Neuronal stem cell (in vitro differentiated cells): ENCODE measurements around the gene FAM124A.

Experiments
- DNase-seq: peaks from one replicate; pipeline ENCODE4 v3.0.0-alpha.2; 2013; ENCODE audit warnings: low spot score
- H2AFZ ChIP-seq: one replicate; pipeline ENCODE4 v1.6.1; 2013; ENCODE audit warnings: mild to moderate bottlenecking, low read length, inconsistent platforms
- H2AK5ac ChIP-seq: 2 replicates; pipeline ENCODE4 v1.6.1; 2013; ENCODE audit warnings: low read depth, mild to moderate bottlenecking, inconsistent platforms, low read length, moderate library complexity, mixed read lengths
- H2BK120ac ChIP-seq: 2 replicates; pipeline ENCODE4 v1.6.1; 2013; ENCODE audit warnings: low read depth, mild to moderate bottlenecking, inconsistent platforms, low read length, moderate library complexity, mixed read lengths
- H2BK12ac ChIP-seq: one replicate; pipeline ENCODE4 v1.6.1; 2013; ENCODE audit warnings: low read length, inconsistent platforms
- H2BK15ac ChIP-seq: 2 replicates; pipeline ENCODE4 v1.6.1; 2013; ENCODE audit warnings: mild to moderate bottlenecking, low read length, inconsistent platforms, mixed read lengths
- H2BK5ac ChIP-seq: one replicate; pipeline ENCODE4 v1.6.1; 2013; ENCODE audit warnings: inconsistent platforms, mild to moderate bottlenecking, low read length, moderate library complexity
- H3K14ac ChIP-seq: one replicate; pipeline ENCODE4 v1.6.1; 2013; ENCODE audit warnings: low read length, inconsistent platforms
- H3K18ac ChIP-seq: 2 replicates; pipeline ENCODE4 v1.6.1; 2013; ENCODE audit warnings: low read length, inconsistent platforms
- H3K23ac ChIP-seq: 2 replicates; pipeline ENCODE4 v1.6.1; 2013; ENCODE audit warnings: low read depth, mild to moderate bottlenecking, mixed read lengths, low read length, inconsistent platforms; ENCODE audit not compliant: poor library complexity
- H3K27ac ChIP-seq: replicated peaks from 3 replicates; pipeline ENCODE4 v1.5.1; 2013; ENCODE audit warnings: low read length, inconsistent platforms
- H3K27me3 ChIP-seq, 3 experiments: 2 replicates each; pipeline ENCODE4 v1.6.1; 2013; ENCODE audit warnings: low read length in 3 of 3, mild to moderate bottlenecking in 2 of 3, inconsistent platforms in 1 of 3, low read depth in 1 of 3, mixed read lengths in 1 of 3, moderate library complexity in 1 of 3; ENCODE audit not compliant: control insufficient read depth in 3 of 3, insufficient read depth in 3 of 3
- H3K36me3 ChIP-seq, 2 donors: replicated peaks in 1 of 2; 2 replicates each; pipeline ENCODE4 v1.6.1; 2013; ENCODE audit warnings: low read length in 2 of 2; ENCODE audit not compliant: control insufficient read depth in 2 of 2, insufficient read depth in 2 of 2
- H3K4ac ChIP-seq: 2 replicates; pipeline ENCODE4 v1.6.1; 2013; ENCODE audit warnings: inconsistent platforms, mild to moderate bottlenecking, low read length, moderate library complexity
- H3K4me1 ChIP-seq, 2 donors: 1 replicate in 1 of 2; 2 replicates in 1 of 2; pipeline ENCODE4 v1.6.1; 2013; ENCODE audit warnings: low read length in 2 of 2, low read depth in 1 of 2; ENCODE audit not compliant: control insufficient read depth in 2 of 2, insufficient read depth in 1 of 2
- H3K4me2 ChIP-seq: one replicate; pipeline ENCODE4 v1.6.1; 2013; ENCODE audit warnings: mild to moderate bottlenecking, low read length, inconsistent platforms; ENCODE audit not compliant: insufficient read depth, poor library complexity, severe bottlenecking
- H3K4me3 ChIP-seq, 2 donors: 2 replicates each; pipeline ENCODE4 v1.5.1; 2013; ENCODE audit warnings: low read length in 2 of 2, mild to moderate bottlenecking in 2 of 2, inconsistent platforms in 1 of 2, moderate library complexity in 1 of 2
- H3K79me1 ChIP-seq: one replicate; pipeline ENCODE4 v1.6.1; 2013; ENCODE audit warnings: low read depth, mild to moderate bottlenecking, inconsistent platforms, low read length, moderate library complexity
- H3K9ac ChIP-seq: one replicate; pipeline ENCODE4 v1.6.1; 2013; ENCODE audit warnings: mild to moderate bottlenecking, low read depth, low read length, inconsistent platforms; ENCODE audit not compliant: poor library complexity
- H3K9me3 ChIP-seq, 2 donors: replicated peaks in 1 of 2; 2 replicates each; pipeline versions ENCODE3 to v1.6.1; 2013; ENCODE audit warnings: low read length in 2 of 2, mild to moderate bottlenecking in 2 of 2, inconsistent platforms in 1 of 2, low read depth in 1 of 2, mixed read lengths in 1 of 2, moderate library complexity in 1 of 2; ENCODE audit not compliant: control insufficient read depth in 2 of 2, insufficient read depth in 1 of 2
- H4K8ac ChIP-seq: one replicate; pipeline ENCODE4 v1.6.1; 2013; ENCODE audit warnings: low read depth, mild to moderate bottlenecking, inconsistent platforms, low read length, moderate library complexity
- H4K91ac ChIP-seq: one replicate; pipeline ENCODE4 v1.6.1; 2013; ENCODE audit warnings: low read length, low read depth, mild to moderate bottlenecking, inconsistent platforms; ENCODE audit not compliant: poor library complexity
- WGBS, 2 donors: extraction: QIAGEN DNeasy Blood & Tissue Kit; methylation state at CpG; one replicate each; pipeline ENCODE4 v1.1.7; 2013; ENCODE audit warnings: missing lambda C conversion rate in 2 of 2, mixed read lengths in 1 of 2; ENCODE audit not compliant: insufficient read length in 2 of 2, insufficient replicate concordance in 1 of 2; ENCODE audit errors: extremely low coverage in 2 of 2; 5-methylcytosine and 5-hydroxymethylcytosine counted together

The FAM124A gene

GRCh38 chr13:51327961-51328360, 105.8 kb downstream of the FAM124A start:
- Histone ChIP-seq H3K4ac (no peak overlapping the region), H2AFZ (no peak overlapping the region), H2BK12ac (no peak overlapping the region), H3K27ac (no peak overlapping the region), H3K23ac (no peak overlapping the region), H3K18ac (no peak overlapping the region), H3K27me3 (peaks cover 0 to 5% (median 0%) of the 10 kb centered on the region in 3 experiments), H3K9ac (no peak overlapping the region), H4K8ac (no peak overlapping the region), H3K4me2 (no peak overlapping the region), H3K14ac (no peak overlapping the region), H2BK120ac (no peak overlapping the region), H3K79me1 (no peaks in the 10 kb centered on the region), H3K9me3 (no peaks in the 10 kb centered on the region), H3K4me1 (peaks cover 0 to 14% of the 10 kb centered on the region in 2 donors), H3K36me3 (no peaks in the 10 kb centered on the region), H2BK15ac (no peak overlapping the region), H3K4me3 (no peak overlapping the region), H2AK5ac (no peak overlapping the region), H2BK5ac (no peak overlapping the region), H4K91ac (no peak overlapping the region)
- DNase-seq = no peak
- no CpG with 5 or more reads among the region's 2 CpGs for WGBS, 2 donors

GRCh38 chr13:51328488-51328887, 106.3 kb downstream of the FAM124A start:
- Histone ChIP-seq H4K8ac (no peak overlapping the region), H3K4me2 (no peak overlapping the region), H3K79me1 (no peaks in the 10 kb centered on the region), H4K91ac (no peak overlapping the region), H3K4ac (no peak overlapping the region), H3K4me3 (no peak overlapping the region), H3K27me3 (no peaks in the 10 kb centered on the region), H3K9me3 (no peaks in the 10 kb centered on the region), H3K14ac (no peak overlapping the region), H2BK5ac (no peak overlapping the region), H2AK5ac (no peak overlapping the region), H3K9ac (no peak overlapping the region), H3K27ac (no peak overlapping the region), H3K23ac (no peak overlapping the region), H2BK15ac (no peak overlapping the region), H3K36me3 (no peaks in the 10 kb centered on the region), H3K18ac (no peak overlapping the region), H2BK12ac (no peak overlapping the region), H2BK120ac (no peak overlapping the region), H2AFZ (no peak overlapping the region), H3K4me1 (peaks cover 0 to 14% of the 10 kb centered on the region in 2 donors)
- no CpG with 5 or more reads among the region's 6 CpGs for WGBS, 2 donors
- peak; percentile 69 for DNase-seq

DNA sequence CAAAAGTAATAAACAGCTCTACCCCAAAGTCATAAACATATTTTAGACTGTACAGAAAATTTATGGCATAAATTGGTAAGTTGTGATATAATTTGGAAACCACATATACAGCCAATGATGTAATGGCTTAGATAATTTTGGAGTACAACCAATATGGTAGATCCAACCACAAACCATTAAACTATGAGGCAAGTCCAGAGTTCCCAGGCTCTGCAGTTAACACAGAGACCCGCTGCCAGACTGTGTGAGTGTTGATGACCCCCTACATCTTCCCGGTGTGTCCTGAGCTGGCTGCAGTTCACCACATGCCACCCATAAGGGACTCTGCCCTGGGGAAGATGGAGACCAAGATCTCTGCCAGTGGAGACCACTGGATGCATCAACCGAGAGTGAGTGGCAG, 107.4 kb downstream of the FAM124A start:
- no peak overlapping the region for H3K18ac ChIP-seq
- H2AK5ac ChIP-seq = no peak overlapping the region
- no peak overlapping the region for H2BK5ac ChIP-seq
- no peak overlapping the region for H4K8ac ChIP-seq
- H3K4me2 ChIP-seq = no peak overlapping the region
- no peak overlapping the region for H2BK120ac ChIP-seq
- no peak overlapping the region for H3K9ac ChIP-seq
- peaks cover 0 to 14% of the 10 kb centered on the region in 2 donors for H3K4me1 ChIP-seq
- H3K23ac ChIP-seq = no peak overlapping the region
- no peak overlapping the region for H4K91ac ChIP-seq
- H3K36me3 ChIP-seq = no peaks in the 10 kb centered on the region
- H3K79me1 ChIP-seq = no peaks in the 10 kb centered on the region
- no CpG with 5 or more reads among the region's 3 CpGs for WGBS, 2 donors
- no peak overlapping the region for H2BK15ac ChIP-seq
- H3K27me3 ChIP-seq = no peaks in the 10 kb centered on the region
- H3K4me3 ChIP-seq = no peak overlapping the region
- no peak overlapping the region for H3K14ac ChIP-seq
- no peak for DNase-seq
- H3K9me3 ChIP-seq = no peaks in the 10 kb centered on the region
- H2BK12ac ChIP-seq = no peak overlapping the region
- no peak overlapping the region for H3K4ac ChIP-seq
- H3K27ac ChIP-seq = no peak overlapping the region
- H2AFZ ChIP-seq = no peak overlapping the region

GRCh38 chr13:51330791-51331190, 108.6 kb downstream of the FAM124A start:
- H3K4me1 ChIP-seq = peaks cover 0 to 8% of the 10 kb centered on the region in 2 donors
- H3K36me3 ChIP-seq = no peaks in the 10 kb centered on the region
- no peaks in the 10 kb centered on the region for H3K79me1 ChIP-seq
- H2BK15ac ChIP-seq = no peak overlapping the region
- no CpG with 5 or more reads among the region's 3 CpGs for WGBS, 2 donors
- no peaks in the 10 kb centered on the region for H3K27me3 ChIP-seq
- H2BK12ac ChIP-seq = no peak overlapping the region
- H4K91ac ChIP-seq = no peak overlapping the region
- peak overlapping the region; percentile 52 for H3K18ac ChIP-seq
- no peaks in the 10 kb centered on the region for H3K9me3 ChIP-seq
- no peak overlapping the region for H2BK120ac ChIP-seq
- peak overlapping the region; percentile 43 for H3K14ac ChIP-seq
- no peak for DNase-seq
- H2AFZ ChIP-seq = no peak overlapping the region
- H3K4me3 ChIP-seq = no peak overlapping the region
- H3K23ac ChIP-seq = no peak overlapping the region
- no peak overlapping the region for H2BK5ac ChIP-seq
- no peak overlapping the region for H2AK5ac ChIP-seq
- peak overlapping the region; percentile 63 for H3K9ac ChIP-seq
- peak overlapping the region; percentile 84 for H3K4ac ChIP-seq
- no peak overlapping the region for H4K8ac ChIP-seq
- H3K4me2 ChIP-seq = no peak overlapping the region
- no peak overlapping the region for H3K27ac ChIP-seq
